ENCODE data around the gene CPNE1. TPM values are rescaled to one million over a fixed set of nuclear protein-coding genes. Genes with fewer than 3 reads are reported as not detected.

The CPNE1 gene
- total RNA-seq, 2 donors from 2014 or later = 125 to 126 TPM

GRCh38 chr20:35607003-35607735 is 57.5 kb downstream of the CPNE1 start:
- Histone ChIP-seq H3K27me3 (replicated peaks; ENCODE audit: insufficient read depth) (no peaks in the 10 kb centered on the region), H3K36me3 (no peaks in the 10 kb centered on the region), H3K27ac (no peak overlapping the region), H3K4me1 (ENCODE audit: control insufficient read depth in 1 of 2, low read depth in 2 of 2) (peaks cover 0 to 2% of the 10 kb centered on the region in 2 donors), H3K9me3 (no peaks in the 10 kb centered on the region), H3K4me3 (no peak overlapping the region)
- no peak for TF ChIP-seq CTCF (IDR thresholded peaks at IDR 0.05)
- ATAC-seq (ENCODE audit: insufficient number of reproducible peaks, low FRiP score, low read depth) = no peak
- no peak for DNase-seq (ENCODE audit: low spot score)

GRCh38 chr20:35606127-35606526 is 58.6 kb downstream of the CPNE1 start:
- TF ChIP-seq CTCF (IDR thresholded peaks at IDR 0.05) = no peak
- no peak for DNase-seq (ENCODE audit: low spot score)

GRCh38 chr20:35604449-35604747 is 60.3 kb downstream of the CPNE1 start:
- Histone ChIP-seq H3K4me3 (no peak overlapping the region), H3K27me3 (replicated peaks; ENCODE audit: insufficient read depth) (no peaks in the 10 kb centered on the region), H3K27ac (no peak overlapping the region), H3K4me1 (ENCODE audit: control insufficient read depth in 1 of 2, low read depth in 2 of 2) (peaks cover 13 to 19% of the 10 kb centered on the region in 2 donors), H3K9me3 (no peaks in the 10 kb centered on the region), H3K36me3 (no peaks in the 10 kb centered on the region)
- ATAC-seq (ENCODE audit: insufficient number of reproducible peaks, low FRiP score, low read depth) (no peak), DNase-seq (ENCODE audit: low spot score) (no peak)
- TF ChIP-seq CTCF (IDR thresholded peaks at IDR 0.05) = no peak

More at GRCh38 chr20:35606127-35606526, 58.6 kb downstream of the CPNE1 start:
- Histone ChIP-seq H3K36me3 (no peaks in the 10 kb centered on the region), H3K27me3 (replicated peaks; ENCODE audit: insufficient read depth) (no peaks in the 10 kb centered on the region), H3K4me3 (no peak overlapping the region), H3K4me1 (ENCODE audit: control insufficient read depth in 1 of 2, low read depth in 2 of 2) (peaks cover 7 to 12% of the 10 kb centered on the region in 2 donors), H3K27ac (no peak overlapping the region), H3K9me3 (no peaks in the 10 kb centered on the region)
- ATAC-seq (ENCODE audit: insufficient number of reproducible peaks, low FRiP score, low read depth) = no peak

- no peaks in the 10 kb centered on the region for H3K36me3 ChIP-seq
- H3K9me3 ChIP-seq = no peaks in the 10 kb centered on the region
- DNase-seq (ENCODE audit: low spot score) (no peak), ATAC-seq (ENCODE audit: insufficient number of reproducible peaks, low FRiP score, low read depth) (no peak)
- H3K4me3 ChIP-seq = no peak overlapping the region
- peaks cover 13 to 19% of the 10 kb centered on the region in 2 donors for H3K4me1 ChIP-seq (ENCODE audit: control insufficient read depth in 1 of 2, low read depth in 2 of 2)
- no peaks in the 10 kb centered on the region for H3K27me3 ChIP-seq (replicated peaks; ENCODE audit: insufficient read depth)
- TF ChIP-seq CTCF (IDR thresholded peaks at IDR 0.05) = no peak
- H3K27ac ChIP-seq = no peak overlapping the region
Measured at GRCh38 chr20:35603695-35604448, 60.8 kb downstream of the CPNE1 start.

- TF ChIP-seq CTCF (IDR thresholded peaks at IDR 0.05) = no peak
- Histone ChIP-seq H3K36me3 (no peaks in the 10 kb centered on the region), H3K4me3 (no peak overlapping the region), H3K27ac (no peak overlapping the region), H3K27me3 (replicated peaks; ENCODE audit: insufficient read depth) (no peaks in the 10 kb centered on the region), H3K4me1 (ENCODE audit: control insufficient read depth in 1 of 2, low read depth in 2 of 2) (peaks cover 13 to 19% of the 10 kb centered on the region in 2 donors), H3K9me3 (no peaks in the 10 kb centered on the region)
- no peak for DNase-seq (ENCODE audit: low spot score)
- ATAC-seq (ENCODE audit: insufficient number of reproducible peaks, low FRiP score, low read depth) = no peak
Measured at GRCh38 chr20:35602851-35603495, 61.7 kb downstream of the CPNE1 start.

Measured in thoracic aorta (tissue), 2 donors.